Activated CD8-positive, alpha-beta memory T cell treated with anti-CD3 and anti-CD28 coated beads for 48 hours (primary cell): ENCODE measurements around the gene RSAD1.

Experiments
- DNase-seq, 3 experiments: peaks; one replicate each; pipeline ENCODE4 v3.0.0-alpha.2; 2020; ENCODE audit warnings: low read depth in 2 of 3, low spot score in 2 of 3

RSAD1 gene

GRCh38 chr17:50488880-50489279, 10.2 kb downstream of the RSAD1 start:
- DNase-seq = no peak

GRCh38 chr17:50491505-50491904, 12.8 kb downstream of the RSAD1 start:
- DNase-seq = no peak

- no peak for DNase-seq
Measured at GRCh38 chr17:50492214-50492613, 13.6 kb downstream of the RSAD1 start.

GRCh38 chr17:50493744-50494143, 15.1 kb downstream of the RSAD1 start:
- DNase-seq = no peak

- DNase-seq = no peak
Measured at GRCh38 chr17:50495217-50495823, 16.7 kb downstream of the RSAD1 start.

- DNase-seq = no peak
Measured at GRCh38 chr17:50495918-50496317, 17.3 kb downstream of the RSAD1 start.

DNA sequence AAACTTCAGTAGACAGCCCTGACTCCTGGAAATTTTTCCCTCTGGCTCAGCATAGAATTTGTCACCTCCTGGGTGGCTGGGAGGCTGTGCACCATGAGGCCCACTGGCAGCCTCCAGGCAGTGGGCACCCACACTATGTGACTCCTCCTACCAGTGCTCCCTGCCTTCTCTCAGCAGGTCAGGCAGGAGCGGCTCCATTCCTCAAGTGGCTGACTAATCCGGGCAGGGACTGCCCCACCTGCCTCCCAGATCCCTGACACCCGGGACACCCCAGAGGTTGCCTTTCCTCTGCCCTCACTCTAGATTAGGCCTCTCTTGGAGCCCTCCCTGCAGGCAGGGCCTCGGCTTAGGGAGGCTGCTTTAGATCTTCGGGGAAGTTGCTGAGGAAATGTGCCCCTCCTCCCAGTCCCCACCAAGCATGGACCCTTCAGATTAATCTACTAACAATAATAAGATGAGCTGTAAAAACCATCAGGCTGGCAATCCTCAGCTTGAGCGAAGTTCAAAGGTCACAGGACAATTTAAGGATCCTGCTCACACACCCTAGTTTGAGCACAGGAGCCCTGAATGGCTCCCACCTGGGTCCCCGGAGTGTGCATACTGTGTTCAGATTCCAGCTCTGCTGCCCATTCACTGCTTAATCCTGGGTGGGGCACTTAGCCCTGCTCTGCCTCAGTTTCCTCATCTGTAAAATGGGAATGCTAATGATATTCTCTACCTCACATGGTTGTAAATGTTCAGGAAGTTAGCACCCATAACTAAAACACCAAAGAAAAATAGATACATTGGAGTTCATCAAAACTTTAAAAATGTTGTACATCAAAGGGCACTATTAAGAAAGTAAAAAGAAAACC, 19.6 kb downstream of the RSAD1 start:
- no peak for DNase-seq

GRCh38 chr17:50499270-50499669, 20.6 kb downstream of the RSAD1 start:
- no peak for DNase-seq

GRCh38 chr17:50499721-50500120, 21.1 kb downstream of the RSAD1 start:
- no peak for DNase-seq

GRCh38 chr17:50501054-50501453, 22.4 kb downstream of the RSAD1 start:
- no peak for DNase-seq

- DNase-seq = no peak
Measured at GRCh38 chr17:50502301-50502990, 23.8 kb downstream of the RSAD1 start.

GRCh38 chr17:50505591-50506130, 27.0 kb downstream of the RSAD1 start:
- no peak for DNase-seq

- no peak for DNase-seq
Measured at GRCh38 chr17:50506298-50506697, 27.6 kb downstream of the RSAD1 start.

- peak; percentile 28 to 70 (median 40) for DNase-seq
Measured at GRCh38 chr17:50507871-50508572, 29.4 kb downstream of the RSAD1 start, which contains the start of gene MYCBPAP. MYCBPAP (plus strand) TSS chr17:50508439; CDS start chr17:50508675, 236 bp downstream.

DNA sequence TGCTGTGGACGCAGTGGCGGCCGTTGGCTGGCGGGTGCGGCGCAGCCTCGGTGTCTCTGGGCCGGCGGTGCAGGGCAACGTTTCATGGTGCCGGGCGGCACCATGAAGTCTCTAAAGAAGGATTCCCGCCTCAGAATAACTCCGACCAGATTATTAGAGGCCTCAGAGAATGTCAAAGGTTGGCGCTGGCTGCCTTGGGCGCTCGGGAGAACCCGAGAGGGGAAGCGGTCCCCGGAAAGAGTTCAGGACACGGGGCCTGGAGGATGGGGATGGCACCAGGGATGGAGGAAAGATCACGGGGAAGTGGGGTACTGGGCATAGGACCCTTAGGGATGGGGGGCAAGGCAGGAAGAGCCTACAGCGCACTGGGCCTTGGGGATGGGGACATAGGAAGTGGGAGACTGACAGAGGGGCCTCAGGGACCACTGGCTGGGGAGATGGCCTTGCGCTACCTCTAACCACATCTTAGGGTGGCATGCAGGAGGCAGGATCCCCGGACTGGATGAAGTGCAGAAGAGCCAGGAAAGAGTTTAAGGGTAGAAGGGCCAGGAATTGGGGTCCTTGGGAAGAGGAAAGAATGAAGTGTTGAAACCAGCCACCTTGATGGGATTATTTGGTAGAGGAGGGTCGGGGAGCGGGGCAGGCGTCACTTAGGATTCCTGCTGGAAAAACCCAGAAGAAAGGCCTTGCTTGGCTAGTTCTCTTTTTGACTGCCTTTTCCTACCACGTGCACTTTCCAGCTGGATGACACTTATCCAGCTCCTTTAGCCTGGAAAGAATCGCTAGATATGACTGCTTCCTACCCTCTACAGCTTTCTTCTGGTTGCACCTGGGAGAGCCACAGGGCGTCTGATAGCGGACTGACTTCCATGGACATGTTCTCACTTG, 30.2 kb downstream of the RSAD1 start:
- no peak for DNase-seq

GRCh38 chr17:50511058-50511457, 32.4 kb downstream of the RSAD1 start:
- peak in 1 of 3 experiments; percentile 8 for DNase-seq

DNA sequence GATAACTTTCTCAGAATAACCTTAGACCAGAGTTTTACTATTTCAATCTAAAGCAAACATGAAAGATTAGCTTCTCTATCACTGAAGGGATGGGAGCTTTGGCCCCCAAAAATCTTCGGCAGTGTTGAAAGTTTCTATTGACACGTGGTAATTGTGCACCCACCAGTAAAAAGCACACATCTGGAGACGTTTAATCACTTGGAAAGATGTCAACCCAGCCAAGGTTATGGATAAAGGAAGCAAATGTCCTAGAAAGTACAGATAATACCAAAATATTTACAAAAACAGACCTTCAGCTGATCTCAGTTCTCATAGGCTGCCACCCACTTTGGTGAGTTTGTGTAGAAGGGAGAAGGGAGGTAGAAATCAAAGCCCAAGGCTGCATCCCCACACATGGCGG, 34.8 kb downstream of the RSAD1 start:
- no peak for DNase-seq

GRCh38 chr17:50514388-50514787, 35.7 kb downstream of the RSAD1 start:
- DNase-seq = no peak

- DNase-seq = no peak
Measured at GRCh38 chr17:50514936-50515702, 36.5 kb downstream of the RSAD1 start.
